Measurements from ENCODE around the gene RASA1. TPM values are rescaled to one million over a fixed set of nuclear protein-coding genes. Genes with fewer than 3 reads are reported as not detected.

The RASA1 gene
- total RNA-seq, 4 donors from 2014 or later, result 25.9 to 59.9 (median 46.3) TPM

- no peak for DNase-seq
- H3K27ac ChIP-seq, result no peak overlapping the region
- intact Hi-C loops (cut with DNase I; ENCODE audit: low total_unique reads), result no loop called here
- no peaks in the 10 kb centered on the region for H3K9me3 ChIP-seq
- TF ChIP-seq CTCF (IDR thresholded peaks at IDR 0.05) (no peak), POLR2A (IDR thresholded peaks at IDR 0.05) (no peak)
- H3K36me3 ChIP-seq, result no peaks in the 10 kb centered on the region
- no peaks in the 10 kb centered on the region for H3K4me1 ChIP-seq
- H3K4me3 ChIP-seq, result no peak overlapping the region
- no peaks in the 10 kb centered on the region for H3K27me3 ChIP-seq
Observed at GRCh38 chr5:87433945-87434344, 166.3 kb downstream of the RASA1 start.

GRCh38 chr5:87434461-87434860 is 166.8 kb downstream of the RASA1 start:
- no peak for TF ChIP-seq CTCF (IDR thresholded peaks at IDR 0.05)
- no peak for TF ChIP-seq POLR2A (IDR thresholded peaks at IDR 0.05)
- no peak overlapping the region for H3K4me3 ChIP-seq
- no peak overlapping the region for H3K27ac ChIP-seq
- H3K4me1 ChIP-seq, result no peaks in the 10 kb centered on the region
- no peaks in the 10 kb centered on the region for H3K36me3 ChIP-seq
- H3K9me3 ChIP-seq, result no peaks in the 10 kb centered on the region
- no peaks in the 10 kb centered on the region for H3K27me3 ChIP-seq
- intact Hi-C loops (cut with DNase I; ENCODE audit: low total_unique reads), result no loop called here
- no peak for DNase-seq

- Histone ChIP-seq H3K9me3 (no peaks in the 10 kb centered on the region), H3K36me3 (no peaks in the 10 kb centered on the region), H3K27ac (no peak overlapping the region), H3K4me3 (no peak overlapping the region), H3K27me3 (no peaks in the 10 kb centered on the region), H3K4me1 (no peaks in the 10 kb centered on the region)
- no peak for TF ChIP-seq POLR2A (IDR thresholded peaks at IDR 0.05)
- no peak for TF ChIP-seq CTCF (IDR thresholded peaks at IDR 0.05)
- DNase-seq, result no peak
- intact Hi-C loops (cut with DNase I; ENCODE audit: low total_unique reads), result no loop called here
Observed at GRCh38 chr5:87435144-87435694, 167.5 kb downstream of the RASA1 start.

- H3K27me3 ChIP-seq, result no peaks in the 10 kb centered on the region
- H3K9me3 ChIP-seq, result no peaks in the 10 kb centered on the region
- no peaks in the 10 kb centered on the region for H3K36me3 ChIP-seq
- intact Hi-C loops (cut with DNase I; ENCODE audit: low total_unique reads), result no loop called here
- TF ChIP-seq POLR2A (IDR thresholded peaks at IDR 0.05) (no peak), CTCF (IDR thresholded peaks at IDR 0.05) (no peak)
- no peak for DNase-seq
- H3K4me3 ChIP-seq, result no peak overlapping the region
- H3K27ac ChIP-seq, result no peak overlapping the region
- H3K4me1 ChIP-seq, result no peaks in the 10 kb centered on the region
Observed at GRCh38 chr5:87437724-87438123, 170.0 kb downstream of the RASA1 start.

- no peaks in the 10 kb centered on the region for H3K9me3 ChIP-seq
- no peak overlapping the region for H3K4me3 ChIP-seq
- intact Hi-C loops (cut with DNase I; ENCODE audit: low total_unique reads), result no loop called here
- TF ChIP-seq CTCF (IDR thresholded peaks at IDR 0.05) (no peak), POLR2A (IDR thresholded peaks at IDR 0.05) (no peak)
- no peaks in the 10 kb centered on the region for H3K4me1 ChIP-seq
- no peaks in the 10 kb centered on the region for H3K27me3 ChIP-seq
- no peaks in the 10 kb centered on the region for H3K36me3 ChIP-seq
- no peak for DNase-seq
- H3K27ac ChIP-seq, result no peak overlapping the region
Observed at GRCh38 chr5:87438231-87438630, 170.5 kb downstream of the RASA1 start.

Small RNAs within 50 kb of the gene (small RNA-seq; reads per million reads assigned to genes)
- gene RN7SL629P (not detected), gene RNU6-606P (not detected), gene RNU6-727P (not detected)

Other genes with a start within 250 kb of the RASA1 start
- 10 to 100 TPM; 25.4 to 96.2 (median 77.4) TPM for gene CCNH, start 145.0 kb downstream of the RASA1 start, total RNA-seq